HG03060 (cell line): ENCODE results near the gene C17orf100.
"Not testable (repeated sequence)": the region's sequence is repeated elsewhere in the genome, so short reads cannot be mapped to it uniquely, and the experiment has no call there.

ENCODE experiments used
- ATAC-seq: cut with Tn5 transposase; IDR thresholded peaks from one replicate; pipeline ENCODE4 v1.9.1; 2021; ENCODE audit warnings: low read depth, moderate number of reproducible peaks; ENCODE audit not compliant: unreplicated experiment

C17orf100 gene

GRCh38 chr17:6686026-6686425 lies 34.5 kb downstream of the C17orf100 start:
- no peak for ATAC-seq

- no peak for ATAC-seq
Observed at GRCh38 chr17:6688944-6689343, 37.4 kb downstream of the C17orf100 start.

- ATAC-seq = no peak
Observed at GRCh38 chr17:6690641-6691040, 39.1 kb downstream of the C17orf100 start.

GRCh38 chr17:6691546-6691945 lies 40.0 kb downstream of the C17orf100 start:
- no peak for ATAC-seq

- not testable (repeated sequence) for ATAC-seq
Observed at GRCh38 chr17:6691958-6692357, 40.4 kb downstream of the C17orf100 start.

- no peak for ATAC-seq
Observed at GRCh38 chr17:6695051-6695450, 43.5 kb downstream of the C17orf100 start.

GRCh38 chr17:6695565-6695964 lies 44.0 kb downstream of the C17orf100 start:
- ATAC-seq = no peak

GRCh38 chr17:6696906-6697305 lies 45.3 kb downstream of the C17orf100 start:
- no peak for ATAC-seq

- ATAC-seq = no peak
Observed at GRCh38 chr17:6698004-6698403, 46.4 kb downstream of the C17orf100 start.

GRCh38 chr17:6699997-6700947 lies 48.7 kb downstream of the C17orf100 start:
- ATAC-seq = no peak

- ATAC-seq = no peak
Observed at GRCh38 chr17:6700948-6701307, 49.4 kb downstream of the C17orf100 start.

GRCh38 chr17:6701719-6702118 lies 50.2 kb downstream of the C17orf100 start:
- no peak for ATAC-seq

- no peak for ATAC-seq
Observed at GRCh38 chr17:6702567-6703215, 51.1 kb downstream of the C17orf100 start.
